ENCODE results near the gene FAM184B.

The FAM184B gene

GRCh38 chr4:17781300-17782287 lies at the start of gene FAM184B:
Gene FAM184B, minus strand, starts transcription at chr4:17781621. Its CDS starts 322 bp downstream, at chr4:17781299.
- no peaks in the 10 kb centered on the region for H3K36me3 ChIP-seq (replicated peaks; ENCODE audit: insufficient read depth, low read length)
- H3K9ac ChIP-seq (ENCODE audit: low read length), result no peak within 1 kb of the TSS
- H3K4me2 ChIP-seq (ENCODE audit: low read depth, low read length), result no peak within 1 kb of the TSS
- H3K27me3 ChIP-seq (replicated peaks; ENCODE audit: insufficient read depth, low read length), result no peaks in the 10 kb centered on the region
- H3K4me1 ChIP-seq (ENCODE audit: low read length), result no peaks in the 10 kb centered on the region
- no peaks in the 10 kb centered on the region for H3K9me2 ChIP-seq (replicated peaks; ENCODE audit: insufficient read depth, low read length)
- H2AFZ ChIP-seq (ENCODE audit: low read length), result no peak within 1 kb of the TSS
- H4K20me1 ChIP-seq (ENCODE audit: insufficient read depth, low read length), result no peaks in the 10 kb centered on the region
- no peak within 1 kb of the TSS for H3K4me3 ChIP-seq (ENCODE audit: low read length)
- TF ChIP-seq EZH2phosphoT487 (IDR thresholded peaks at IDR 0.05; ENCODE audit: low read length) (no peak), CTCF (IDR thresholded peaks at IDR 0.05; ENCODE audit: low read length) (no peak), EZH2 (optimal IDR thresholded peaks at IDR 0.05; ENCODE audit: low read depth, low read length) (no peak)
- no peaks in the 10 kb centered on the region for H3K79me2 ChIP-seq (ENCODE audit: low read length)
- H3F3A ChIP-seq (ENCODE audit: insufficient read depth, low read length), result no peaks in the 10 kb centered on the region
- no peaks in the 10 kb centered on the region for H3K9me3 ChIP-seq (replicated peaks; ENCODE audit: insufficient read depth, low read length)
- H3K27ac ChIP-seq (ENCODE audit: low read length), result no peak within 1 kb of the TSS
- no peak for DNase-seq

- Histone ChIP-seq H3K27me3 (replicated peaks; ENCODE audit: insufficient read depth, low read length) (no peaks in the 10 kb centered on the region), H3K4me2 (ENCODE audit: low read depth, low read length) (no peak overlapping the region), H3K9ac (ENCODE audit: low read length) (no peak overlapping the region), H2AFZ (ENCODE audit: low read length) (no peak overlapping the region), H4K20me1 (ENCODE audit: insufficient read depth, low read length) (no peaks in the 10 kb centered on the region), H3K4me3 (ENCODE audit: low read length) (no peak overlapping the region), H3K27ac (ENCODE audit: low read length) (no peak overlapping the region), H3K79me2 (ENCODE audit: low read length) (peaks cover 58% of the 10 kb centered on the region), H3K9me2 (replicated peaks; ENCODE audit: insufficient read depth, low read length) (no peaks in the 10 kb centered on the region), H3K9me3 (replicated peaks; ENCODE audit: insufficient read depth, low read length) (no peaks in the 10 kb centered on the region), H3K36me3 (replicated peaks; ENCODE audit: insufficient read depth, low read length) (peaks cover 15% of the 10 kb centered on the region; the same call in 1 of the 2 replicates), H3F3A (ENCODE audit: insufficient read depth, low read length) (0 out of 2 replicates have a peak, but pooled peaks cover 6% of the 10 kb centered on the region), H3K4me1 (ENCODE audit: low read length) (no peaks in the 10 kb centered on the region)
- no peak for DNase-seq
- TF ChIP-seq EZH2phosphoT487 (IDR thresholded peaks at IDR 0.05; ENCODE audit: low read length), result no peak
- no peak for TF ChIP-seq EZH2 (optimal IDR thresholded peaks at IDR 0.05; ENCODE audit: low read depth, low read length)
Observed at GRCh38 chr4:17823871-17824669, 42.6 kb upstream of the FAM184B start.

GRCh38 chr4:17817027-17817426 lies 35.6 kb upstream of the FAM184B start:
- Histone ChIP-seq H3K27ac (ENCODE audit: low read length) (no peak overlapping the region), H3K27me3 (replicated peaks; ENCODE audit: insufficient read depth, low read length) (no peaks in the 10 kb centered on the region), H3K9me3 (replicated peaks; ENCODE audit: insufficient read depth, low read length) (no peaks in the 10 kb centered on the region), H3K9ac (ENCODE audit: low read length) (no peak overlapping the region), H3K4me2 (ENCODE audit: low read depth, low read length) (no peak overlapping the region), H2AFZ (ENCODE audit: low read length) (no peak overlapping the region), H3K9me2 (replicated peaks; ENCODE audit: insufficient read depth, low read length) (no peaks in the 10 kb centered on the region), H3K79me2 (ENCODE audit: low read length) (peaks cover 74% of the 10 kb centered on the region), H4K20me1 (ENCODE audit: insufficient read depth, low read length) (no peaks in the 10 kb centered on the region; the same call in 1 of the 2 replicates), H3F3A (ENCODE audit: insufficient read depth, low read length) (0 out of 2 replicates have a peak, but pooled peaks cover 4% of the 10 kb centered on the region), H3K36me3 (replicated peaks; ENCODE audit: insufficient read depth, low read length) (peaks cover 3% of the 10 kb centered on the region; the same call in 1 of the 2 replicates), H3K4me3 (ENCODE audit: low read length) (no peak overlapping the region), H3K4me1 (ENCODE audit: low read length) (0 out of 2 replicates have a peak, but pooled peaks cover 10% of the 10 kb centered on the region)
- peak; percentile 51 for TF ChIP-seq CTCF (IDR thresholded peaks at IDR 0.05; ENCODE audit: low read length)
- TF ChIP-seq EZH2phosphoT487 (IDR thresholded peaks at IDR 0.05; ENCODE audit: low read length), result no peak
- peak; percentile 65 for DNase-seq
